Measurements from ENCODE around the gene POC5. TPM values are rescaled to one million over a fixed set of nuclear protein-coding genes. Genes with fewer than 3 reads are reported as not detected.
A peak's percentile ranks its signal among the peaks of the same experiment; 100 is the strongest.

The POC5 gene
- total and polyA plus RNA-seq, 2 of the 4 experiments (the other 2 are of a cell fraction) = 6.6 to 12.9 TPM

- Histone ChIP-seq H2BK5ac (ENCODE audit: low read depth, low read length, poor library complexity, severe bottlenecking) (no peak overlapping the region), H3K18ac (ENCODE audit: low read depth, low read length) (no peak overlapping the region), H2BK20ac (ENCODE audit: low read depth, low read length) (no peak overlapping the region), H3K56ac (ENCODE audit: extremely low read depth, insufficient read depth, low read length) (no peak overlapping the region), H3K4me2 (ENCODE audit: low read depth, low read length) (no peak overlapping the region), H4K5ac (ENCODE audit: low read depth, low read length) (no peak overlapping the region), H3K9me3 (ENCODE audit: control insufficient read depth, insufficient read depth, low read length) (no peaks in the 10 kb centered on the region), H2AK5ac (ENCODE audit: low read depth, low read length) (no peak overlapping the region), H3K79me1 (ENCODE audit: low read depth in 1 of 2, low read length in 2 of 2) (no peaks in the 10 kb centered on the region), H2BK15ac (ENCODE audit: low read depth, low read length) (no peak overlapping the region), H3K36me3 (ENCODE audit: control insufficient read depth, insufficient read depth, low read length) (no peaks in the 10 kb centered on the region), H2AK9ac (replicated peaks; ENCODE audit: low read depth, low read length, poor library complexity) (no peak overlapping the region), H4K8ac (ENCODE audit: low read depth in 2 of 2, low read length in 2 of 2) (no peak overlapping the region), H3K14ac (replicated peaks; ENCODE audit: low read depth, low read length) (no peak overlapping the region), H3K4me1 (ENCODE audit: control insufficient read depth, insufficient read depth, low read length) (no peaks in the 10 kb centered on the region), H3K23ac (ENCODE audit: low read depth, low read length) (peak overlapping the region; percentile 16; the same call in 1 of the 2 replicates), H3K9ac (ENCODE audit: low read depth, low read length) (no peak overlapping the region), H3K27me3 (ENCODE audit: control insufficient read depth, insufficient read depth, low read length) (no peaks in the 10 kb centered on the region), H3K9me1 (ENCODE audit: insufficient read depth, low read length) (no peaks in the 10 kb centered on the region), H2BK120ac (ENCODE audit: low read depth, low read length) (no peak overlapping the region), H4K20me1 (ENCODE audit: insufficient read depth, low read length) (no peaks in the 10 kb centered on the region), H4K91ac (ENCODE audit: insufficient read depth, low read depth, low read length) (no peak overlapping the region), H2AFZ (replicated peaks; ENCODE audit: low read length, poor library complexity) (no peak overlapping the region), H3K4ac (ENCODE audit: low read depth, low read length) (no peak overlapping the region), H3K4me3 (ENCODE audit: insufficient read depth, low read depth, low read length) (no peak overlapping the region), H3K27ac (ENCODE audit: insufficient read depth, low read length) (no peak overlapping the region)
- POLR2A ChIA-PET (ENCODE audit: unreplicated experiment) = no interaction called here
- WGBS, 2 experiments (ENCODE audit: extremely low coverage in 2 of 2, insufficient read length in 1 of 2) = 76% methylated on average over 5 of the region's 6 CpGs; no CpG with 5 or more reads in 1 of the 2 experiments
- CTCF ChIA-PET = interaction anchor here (2.2 kb wide), 1 partner anchor 9 kb away, joined by 5 read pairs; no protein-coding TSS in a partner anchor
- DNase-seq (no peak), ATAC-seq (ENCODE audit: low read depth) (no peak)
- intact Hi-C loops (cut with micrococcal nuclease) (no loop called here), dilution Hi-C loops (cut with HindIII; ENCODE audit: low sequenced_read_pairs, unreplicated experiment) (no loop called here), in situ Hi-C loops (cut with MboI; ENCODE audit: low sequenced_read_pairs) (no loop called here)
- no peak for TF ChIP-seq BHLHE40 (IDR thresholded peaks at IDR 0.05; ENCODE audit: low read depth, low read length)
- no TSS peak for BruUV-seq (replicated peaks)
These were observed 50.4 kb downstream of the POC5 start for GRCh38 chr5:75666801-75667200.

All from IMR-90 (cell line).